GM23338 (cell line): ENCODE results near the gene SARS2. TPM values are rescaled to one million over a fixed set of nuclear protein-coding genes. Genes with fewer than 3 reads are reported as not detected.

ENCODE experiments used
- ATAC-seq: fragments of 200-7000 bp; cut with Tn5 transposase; 3 replicates; pipeline ENCODE4 v1.9.1; 2020
- DNase-seq: peaks from one replicate; pipeline ENCODE4 v3.0.0-alpha.2; 2015; ENCODE audit warnings: low spot score
- H2AFZ ChIP-seq: fragments of 200-600 bp; sonication (generic); 2 replicates; pipeline ENCODE4 v1.8.0; 2016; ENCODE audit warnings: antibody characterized with exemption, mild to moderate bottlenecking, moderate library complexity
- H3F3A ChIP-seq: fragments of 200-600 bp; sonication (generic); replicated peaks from 2 replicates; pipeline ENCODE4 v1.8.0; 2017; ENCODE audit warnings: antibody characterized with exemption, mixed run types, low read depth
- H3K27ac ChIP-seq: fragments of 200-600 bp; sonication (generic); 2 replicates; pipeline ENCODE4 v1.6.1; 2016; ENCODE audit warnings: low read depth
- H3K27me3 ChIP-seq: fragments of 200-600 bp; sonication (generic); 2 replicates; pipeline ENCODE4 v1.8.0; 2016; ENCODE audit warnings: mild to moderate bottlenecking, mixed run types, moderate library complexity; ENCODE audit not compliant: insufficient read depth
- H3K36me3 ChIP-seq: fragments of 200-600 bp; sonication (generic); 2 replicates; pipeline ENCODE4 v1.8.0; 2016; ENCODE audit warnings: mild to moderate bottlenecking; ENCODE audit not compliant: insufficient read depth
- H3K4me1 ChIP-seq: fragments of 200-600 bp; sonication (generic); 2 replicates; pipeline ENCODE4 v1.8.0; 2016; ENCODE audit warnings: mild to moderate bottlenecking, moderate library complexity; ENCODE audit not compliant: insufficient read depth
- H3K4me2 ChIP-seq: fragments of 200-600 bp; sonication (generic); 2 replicates; pipeline ENCODE4 v1.7.1; 2017; ENCODE audit warnings: mixed run types
- H3K4me3 ChIP-seq: fragments of 200-600 bp; sonication (generic); 2 replicates; pipeline ENCODE4 v1.6.1; 2016; ENCODE audit warnings: mixed run types
- H3K79me2 ChIP-seq: fragments of 200-600 bp; sonication (generic); replicated peaks from 2 replicates; pipeline ENCODE4 v1.8.0; 2017; ENCODE audit warnings: mild to moderate bottlenecking; ENCODE audit not compliant: insufficient read depth
- H3K9me2 ChIP-seq: fragments of 200-600 bp; sonication (generic); 2 replicates; pipeline ENCODE4 v1.8.0; 2017; ENCODE audit not compliant: insufficient read depth
- H4K20me1 ChIP-seq: fragments of 200-600 bp; sonication (generic); replicated peaks from 2 replicates; pipeline ENCODE4 v1.8.0; 2017; ENCODE audit warnings: mild to moderate bottlenecking; ENCODE audit not compliant: insufficient read depth
- H3K27ac Mint-ChIP-seq: 2 replicates; pipeline ENCODE4 v1.8.0; 2020; ENCODE audit warnings: inconsistent platforms, mild to moderate bottlenecking, moderate library complexity, mixed read lengths
- H3K27me3 Mint-ChIP-seq: 3 replicates; pipeline ENCODE4 v1.8.0; 2022; ENCODE audit warnings: low read depth, mild to moderate bottlenecking, moderate library complexity, mixed read lengths, inconsistent platforms; ENCODE audit not compliant: insufficient read depth, poor library complexity
- H3K36me3 Mint-ChIP-seq: 3 replicates; pipeline ENCODE4 v1.8.0; 2021; ENCODE audit warnings: low read depth, mild to moderate bottlenecking, inconsistent platforms, moderate library complexity, mixed read lengths
- H3K4me1 Mint-ChIP-seq: 3 replicates; pipeline ENCODE4 v1.8.0; 2020; ENCODE audit warnings: mild to moderate bottlenecking, inconsistent platforms, mixed read lengths
- H3K4me3 Mint-ChIP-seq: 3 replicates; pipeline ENCODE4 v1.8.0; 2021; ENCODE audit warnings: moderate library complexity, mild to moderate bottlenecking, inconsistent platforms, mixed read lengths
- H3K9me3 Mint-ChIP-seq: 3 replicates; pipeline ENCODE4 v1.8.0; 2020; ENCODE audit warnings: moderate library complexity, mild to moderate bottlenecking, inconsistent platforms, mixed read lengths
- CREB1 ChIP-seq: fragments of 250-450 bp; sonication (Bioruptor Pico); IDR thresholded peaks from 2 replicates; pipeline ENCODE4 v1.5.0; 2020; ENCODE audit warnings: low read depth, mild to moderate bottlenecking, moderate library complexity
- EZH2 ChIP-seq: fragments of 200-600 bp; sonication (generic); IDR thresholded peaks from one replicate; pipeline ENCODE4 v1.8.0; 2017; ENCODE audit warnings: antibody characterized with exemption, mild to moderate bottlenecking, low read depth; ENCODE audit not compliant: unreplicated experiment
- EZH2phosphoT487 ChIP-seq: fragments of 200-600 bp; sonication (generic); IDR thresholded peaks from one replicate; pipeline ENCODE4 v1.8.1; 2018; ENCODE audit warnings: antibody characterized with exemption; ENCODE audit not compliant: unreplicated experiment
- JUNB ChIP-seq: IDR thresholded peaks from one replicate; pipeline ENCODE4 v1.6.1; 2016; ENCODE audit warnings: antibody characterized with exemption; ENCODE audit not compliant: unreplicated experiment
- NANOG ChIP-seq: IDR thresholded peaks from 2 replicates; pipeline ENCODE4 v1.6.1; 2016; ENCODE audit warnings: antibody characterized with exemption, borderline replicate concordance
- POLR2AphosphoS5 ChIP-seq: IDR thresholded peaks from 2 replicates; pipeline ENCODE4 v1.6.1; 2016; ENCODE audit warnings: antibody characterized with exemption, low read depth
- STAT1 ChIP-seq: IDR thresholded peaks from one replicate; pipeline ENCODE4 v1.6.1; 2016; ENCODE audit warnings: antibody characterized with exemption; ENCODE audit not compliant: unreplicated experiment
- ZNF114 ChIP-seq: fragments of 250-450 bp; sonication (Bioruptor Pico); IDR thresholded peaks from 2 replicates; pipeline ENCODE4 v1.5.0; 2020; ENCODE audit warnings: mild to moderate bottlenecking, moderate library complexity
- ZNF331 ChIP-seq: fragments of 250-450 bp; sonication (Bioruptor Pico); IDR thresholded peaks from 2 replicates; pipeline ENCODE4 v1.5.0; 2020; ENCODE audit warnings: low read depth, mild to moderate bottlenecking, moderate library complexity
- polyA plus RNA-seq: library from polyadenylated mRNA; unstranded; fragments of >200 nt; fragmentation: Nextera tagmentation; extraction: Ambion mirVana; gene quantifications from 2 replicates; pipeline ENCODE4 v1.2.1, GENCODE V29; 2016
- total RNA-seq: library from RNA; depleted of rRNA; stranded (reverse); fragments of >200 nt; shearing (Covaris generic); gene quantifications from 2 replicates; pipeline ENCODE4 v1.2.3, GENCODE V29; 2014
- TF ChIP-seq, protein P1 (sequence below), 2 experiments: fragments of 200-600 bp in 1 of 2; sonication (generic) in 1 of 2; conservative IDR thresholded peaks; 2 replicates each; pipeline versions ENCODE4 v1.5.1 to v1.6.1; 2016 to 2017; ENCODE audit warnings: antibody characterized with exemption in 2 of 2, low read depth in 2 of 2, mild to moderate bottlenecking in 2 of 2, moderate library complexity in 1 of 2
- TF ChIP-seq, protein P2 (sequence below): IDR thresholded peaks from one replicate; pipeline ENCODE4 v1.6.1; 2018; ENCODE audit warnings: antibody characterized with exemption; ENCODE audit not compliant: unreplicated experiment
- TF ChIP-seq, protein P3 (sequence below): fragments of 250-450 bp; sonication (Bioruptor Pico); IDR thresholded peaks from 2 replicates; pipeline ENCODE4 v1.5.0; 2020; ENCODE audit warnings: mild to moderate bottlenecking, moderate library complexity
- TF ChIP-seq, protein P4 (sequence below): IDR thresholded peaks from 2 replicates; pipeline ENCODE4 v1.6.1; 2016; ENCODE audit warnings: antibody characterized with exemption

SARS2 gene
- total and polyA plus RNA-seq, 2 experiments from 2014 or later: 70.6 to 75.7 TPM

DNA sequence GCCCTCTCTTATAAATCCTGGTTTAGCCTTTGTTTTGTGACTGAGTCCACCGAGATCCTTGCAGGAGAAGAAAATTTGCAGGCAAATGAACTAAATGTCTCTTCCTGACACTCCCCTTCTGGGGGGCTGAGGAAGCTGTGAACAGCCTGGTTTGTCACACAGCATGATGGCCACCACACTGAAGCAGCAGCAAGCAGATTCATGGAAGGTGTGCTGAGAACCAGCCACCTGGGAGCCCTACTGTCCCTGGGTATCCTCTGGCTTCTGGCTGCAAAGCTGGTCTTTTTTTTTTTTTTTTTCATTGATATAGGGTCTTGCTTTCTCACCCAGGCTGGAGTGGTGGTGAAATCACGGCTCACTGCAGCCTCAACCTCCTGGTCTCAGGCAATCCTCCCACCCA is 11.4 kb upstream of the SARS2 start:
- H3K27ac Mint-ChIP-seq: no peak overlapping the region
- no peaks in the 10 kb centered on the region for H3K9me2 ChIP-seq
- H3K36me3 ChIP-seq: no peaks in the 10 kb centered on the region
- TF ChIP-seq ZNF331 (CRISPR knock-in tag) (no peak), NANOG (no peak), EZH2 (no peak), CREB1 (CRISPR knock-in tag) (no peak), STAT1 (no peak), ZNF114 (CRISPR knock-in tag) (no peak), POLR2AphosphoS5 (no peak), EZH2phosphoT487 (no peak), JUNB (no peak)
- TF ChIP-seq, protein P1, sequence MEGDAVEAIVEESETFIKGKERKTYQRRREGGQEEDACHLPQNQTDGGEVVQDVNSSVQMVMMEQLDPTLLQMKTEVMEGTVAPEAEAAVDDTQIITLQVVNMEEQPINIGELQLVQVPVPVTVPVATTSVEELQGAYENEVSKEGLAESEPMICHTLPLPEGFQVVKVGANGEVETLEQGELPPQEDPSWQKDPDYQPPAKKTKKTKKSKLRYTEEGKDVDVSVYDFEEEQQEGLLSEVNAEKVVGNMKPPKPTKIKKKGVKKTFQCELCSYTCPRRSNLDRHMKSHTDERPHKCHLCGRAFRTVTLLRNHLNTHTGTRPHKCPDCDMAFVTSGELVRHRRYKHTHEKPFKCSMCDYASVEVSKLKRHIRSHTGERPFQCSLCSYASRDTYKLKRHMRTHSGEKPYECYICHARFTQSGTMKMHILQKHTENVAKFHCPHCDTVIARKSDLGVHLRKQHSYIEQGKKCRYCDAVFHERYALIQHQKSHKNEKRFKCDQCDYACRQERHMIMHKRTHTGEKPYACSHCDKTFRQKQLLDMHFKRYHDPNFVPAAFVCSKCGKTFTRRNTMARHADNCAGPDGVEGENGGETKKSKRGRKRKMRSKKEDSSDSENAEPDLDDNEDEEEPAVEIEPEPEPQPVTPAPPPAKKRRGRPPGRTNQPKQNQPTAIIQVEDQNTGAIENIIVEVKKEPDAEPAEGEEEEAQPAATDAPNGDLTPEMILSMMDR (conservative IDR thresholded peaks at IDR 0.05; ENCODE audit: low read depth in 2 of 2): no peak
- TF ChIP-seq, protein P2, sequence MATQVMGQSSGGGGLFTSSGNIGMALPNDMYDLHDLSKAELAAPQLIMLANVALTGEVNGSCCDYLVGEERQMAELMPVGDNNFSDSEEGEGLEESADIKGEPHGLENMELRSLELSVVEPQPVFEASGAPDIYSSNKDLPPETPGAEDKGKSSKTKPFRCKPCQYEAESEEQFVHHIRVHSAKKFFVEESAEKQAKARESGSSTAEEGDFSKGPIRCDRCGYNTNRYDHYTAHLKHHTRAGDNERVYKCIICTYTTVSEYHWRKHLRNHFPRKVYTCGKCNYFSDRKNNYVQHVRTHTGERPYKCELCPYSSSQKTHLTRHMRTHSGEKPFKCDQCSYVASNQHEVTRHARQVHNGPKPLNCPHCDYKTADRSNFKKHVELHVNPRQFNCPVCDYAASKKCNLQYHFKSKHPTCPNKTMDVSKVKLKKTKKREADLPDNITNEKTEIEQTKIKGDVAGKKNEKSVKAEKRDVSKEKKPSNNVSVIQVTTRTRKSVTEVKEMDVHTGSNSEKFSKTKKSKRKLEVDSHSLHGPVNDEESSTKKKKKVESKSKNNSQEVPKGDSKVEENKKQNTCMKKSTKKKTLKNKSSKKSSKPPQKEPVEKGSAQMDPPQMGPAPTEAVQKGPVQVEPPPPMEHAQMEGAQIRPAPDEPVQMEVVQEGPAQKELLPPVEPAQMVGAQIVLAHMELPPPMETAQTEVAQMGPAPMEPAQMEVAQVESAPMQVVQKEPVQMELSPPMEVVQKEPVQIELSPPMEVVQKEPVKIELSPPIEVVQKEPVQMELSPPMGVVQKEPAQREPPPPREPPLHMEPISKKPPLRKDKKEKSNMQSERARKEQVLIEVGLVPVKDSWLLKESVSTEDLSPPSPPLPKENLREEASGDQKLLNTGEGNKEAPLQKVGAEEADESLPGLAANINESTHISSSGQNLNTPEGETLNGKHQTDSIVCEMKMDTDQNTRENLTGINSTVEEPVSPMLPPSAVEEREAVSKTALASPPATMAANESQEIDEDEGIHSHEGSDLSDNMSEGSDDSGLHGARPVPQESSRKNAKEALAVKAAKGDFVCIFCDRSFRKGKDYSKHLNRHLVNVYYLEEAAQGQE: no peak
- TF ChIP-seq, protein P3, sequence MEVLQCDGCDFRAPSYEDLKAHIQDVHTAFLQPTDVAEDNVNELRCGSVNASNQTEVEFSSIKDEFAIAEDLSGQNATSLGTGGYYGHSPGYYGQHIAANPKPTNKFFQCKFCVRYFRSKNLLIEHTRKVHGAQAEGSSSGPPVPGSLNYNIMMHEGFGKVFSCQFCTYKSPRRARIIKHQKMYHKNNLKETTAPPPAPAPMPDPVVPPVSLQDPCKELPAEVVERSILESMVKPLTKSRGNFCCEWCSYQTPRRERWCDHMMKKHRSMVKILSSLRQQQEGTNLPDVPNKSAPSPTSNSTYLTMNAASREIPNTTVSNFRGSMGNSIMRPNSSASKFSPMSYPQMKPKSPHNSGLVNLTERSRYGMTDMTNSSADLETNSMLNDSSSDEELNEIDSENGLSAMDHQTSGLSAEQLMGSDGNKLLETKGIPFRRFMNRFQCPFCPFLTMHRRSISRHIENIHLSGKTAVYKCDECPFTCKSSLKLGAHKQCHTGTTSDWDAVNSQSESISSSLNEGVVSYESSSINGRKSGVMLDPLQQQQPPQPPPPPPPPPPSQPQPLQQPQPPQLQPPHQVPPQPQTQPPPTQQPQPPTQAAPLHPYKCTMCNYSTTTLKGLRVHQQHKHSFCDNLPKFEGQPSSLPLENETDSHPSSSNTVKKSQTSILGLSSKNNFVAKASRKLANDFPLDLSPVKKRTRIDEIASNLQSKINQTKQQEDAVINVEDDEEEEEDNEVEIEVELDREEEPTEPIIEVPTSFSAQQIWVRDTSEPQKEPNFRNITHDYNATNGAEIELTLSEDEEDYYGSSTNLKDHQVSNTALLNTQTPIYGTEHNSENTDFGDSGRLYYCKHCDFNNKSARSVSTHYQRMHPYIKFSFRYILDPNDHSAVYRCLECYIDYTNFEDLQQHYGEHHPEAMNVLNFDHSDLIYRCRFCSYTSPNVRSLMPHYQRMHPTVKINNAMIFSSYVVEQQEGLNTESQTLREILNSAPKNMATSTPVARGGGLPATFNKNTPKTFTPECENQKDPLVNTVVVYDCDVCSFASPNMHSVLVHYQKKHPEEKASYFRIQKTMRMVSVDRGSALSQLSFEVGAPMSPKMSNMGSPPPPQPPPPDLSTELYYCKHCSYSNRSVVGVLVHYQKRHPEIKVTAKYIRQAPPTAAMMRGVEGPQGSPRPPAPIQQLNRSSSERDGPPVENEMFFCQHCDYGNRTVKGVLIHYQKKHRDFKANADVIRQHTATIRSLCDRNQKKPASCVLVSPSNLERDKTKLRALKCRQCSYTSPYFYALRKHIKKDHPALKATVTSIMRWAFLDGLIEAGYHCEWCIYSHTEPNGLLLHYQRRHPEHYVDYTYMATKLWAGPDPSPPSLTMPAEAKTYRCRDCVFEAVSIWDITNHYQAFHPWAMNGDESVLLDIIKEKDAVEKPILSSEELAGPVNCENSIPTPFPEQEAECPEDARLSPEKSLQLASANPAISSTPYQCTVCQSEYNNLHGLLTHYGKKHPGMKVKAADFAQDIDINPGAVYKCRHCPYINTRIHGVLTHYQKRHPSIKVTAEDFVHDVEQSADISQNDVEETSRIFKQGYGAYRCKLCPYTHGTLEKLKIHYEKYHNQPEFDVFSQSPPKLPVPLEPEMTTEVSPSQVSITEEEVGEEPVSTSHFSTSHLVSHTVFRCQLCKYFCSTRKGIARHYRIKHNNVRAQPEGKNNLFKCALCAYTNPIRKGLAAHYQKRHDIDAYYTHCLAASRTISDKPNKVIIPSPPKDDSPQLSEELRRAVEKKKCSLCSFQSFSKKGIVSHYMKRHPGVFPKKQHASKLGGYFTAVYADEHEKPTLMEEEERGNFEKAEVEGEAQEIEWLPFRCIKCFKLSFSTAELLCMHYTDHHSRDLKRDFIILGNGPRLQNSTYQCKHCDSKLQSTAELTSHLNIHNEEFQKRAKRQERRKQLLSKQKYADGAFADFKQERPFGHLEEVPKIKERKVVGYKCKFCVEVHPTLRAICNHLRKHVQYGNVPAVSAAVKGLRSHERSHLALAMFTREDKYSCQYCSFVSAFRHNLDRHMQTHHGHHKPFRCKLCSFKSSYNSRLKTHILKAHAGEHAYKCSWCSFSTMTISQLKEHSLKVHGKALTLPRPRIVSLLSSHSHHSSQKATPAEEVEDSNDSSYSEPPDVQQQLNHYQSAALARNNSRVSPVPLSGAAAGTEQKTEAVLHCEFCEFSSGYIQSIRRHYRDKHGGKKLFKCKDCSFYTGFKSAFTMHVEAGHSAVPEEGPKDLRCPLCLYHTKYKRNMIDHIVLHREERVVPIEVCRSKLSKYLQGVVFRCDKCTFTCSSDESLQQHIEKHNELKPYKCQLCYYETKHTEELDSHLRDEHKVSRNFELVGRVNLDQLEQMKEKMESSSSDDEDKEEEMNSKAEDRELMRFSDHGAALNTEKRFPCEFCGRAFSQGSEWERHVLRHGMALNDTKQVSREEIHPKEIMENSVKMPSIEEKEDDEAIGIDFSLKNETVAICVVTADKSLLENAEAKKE (CRISPR knock-in tag): no peak
- TF ChIP-seq, protein P4, sequence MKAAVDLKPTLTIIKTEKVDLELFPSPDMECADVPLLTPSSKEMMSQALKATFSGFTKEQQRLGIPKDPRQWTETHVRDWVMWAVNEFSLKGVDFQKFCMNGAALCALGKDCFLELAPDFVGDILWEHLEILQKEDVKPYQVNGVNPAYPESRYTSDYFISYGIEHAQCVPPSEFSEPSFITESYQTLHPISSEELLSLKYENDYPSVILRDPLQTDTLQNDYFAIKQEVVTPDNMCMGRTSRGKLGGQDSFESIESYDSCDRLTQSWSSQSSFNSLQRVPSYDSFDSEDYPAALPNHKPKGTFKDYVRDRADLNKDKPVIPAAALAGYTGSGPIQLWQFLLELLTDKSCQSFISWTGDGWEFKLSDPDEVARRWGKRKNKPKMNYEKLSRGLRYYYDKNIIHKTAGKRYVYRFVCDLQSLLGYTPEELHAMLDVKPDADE: no peak
- H3K4me2 ChIP-seq: no peak overlapping the region
- DNase-seq: no peak
- no peaks in the 10 kb centered on the region for H3K27me3 ChIP-seq
- H3K4me1 ChIP-seq: no peaks in the 10 kb centered on the region
- no peak overlapping the region for H3K4me3 Mint-ChIP-seq
- no peak overlapping the region for H3K27ac ChIP-seq
- no peak for ATAC-seq
- H3K4me1 Mint-ChIP-seq: no peaks in the 10 kb centered on the region
- no peaks in the 10 kb centered on the region; the same call in 1 of the 2 replicates for H3F3A ChIP-seq
- H3K4me3 ChIP-seq: no peak overlapping the region
- H3K36me3 Mint-ChIP-seq: peaks cover 4% of the 10 kb centered on the region
- no peaks in the 10 kb centered on the region for H3K9me3 Mint-ChIP-seq
- no peaks in the 10 kb centered on the region for H4K20me1 ChIP-seq
- peaks cover 5% of the 10 kb centered on the region for H3K27me3 Mint-ChIP-seq
- no peak overlapping the region for H2AFZ ChIP-seq
- no peaks in the 10 kb centered on the region for H3K79me2 ChIP-seq
